ENCODE data around the gene ANK3. TPM values are rescaled to one million over a fixed set of nuclear protein-coding genes. Genes with fewer than 3 reads are reported as not detected.

ANK3 gene
- total RNA-seq, 1 experiment from 2014 or later, result 15.3 TPM

GRCh38 chr10:60167050-60167449, 222.6 kb downstream of the ANK3 start:
- no peaks in the 10 kb centered on the region for H3K36me3 ChIP-seq (ENCODE audit: control insufficient read depth in 1 of 2, insufficient read depth in 2 of 2, low read length in 2 of 2)
- no peaks in the 10 kb centered on the region for H3K9me2 ChIP-seq (ENCODE audit: insufficient read depth)
- no peak for TF ChIP-seq CTCF (IDR thresholded peaks at IDR 0.05 in 2 of 3, conservative IDR thresholded peaks at IDR 0.05 in 1 of 3; ENCODE audit: borderline replicate concordance in 1 of 3, insufficient read depth in 1 of 3, low read depth in 2 of 3, low read length in 2 of 3)
- no peak for TF ChIP-seq SP1 (IDR thresholded peaks at IDR 0.05; ENCODE audit: low read depth)
- TF ChIP-seq JUND (IDR thresholded peaks at IDR 0.05), result no peak
- no peak for TF ChIP-seq ATF3 (IDR thresholded peaks at IDR 0.05)
- TF ChIP-seq SIN3A (IDR thresholded peaks at IDR 0.05; ENCODE audit: low read depth), result no peak
- no peak for TF ChIP-seq EGR1 (IDR thresholded peaks at IDR 0.05; ENCODE audit: low read depth)
- TF ChIP-seq ZBTB33 (IDR thresholded peaks at IDR 0.05; ENCODE audit: extremely low read depth, insufficient replicate concordance, low read length), result no peak
- TF ChIP-seq ELF1 (IDR thresholded peaks at IDR 0.05; ENCODE audit: borderline replicate concordance, low read depth), result no peak
- TF ChIP-seq ZNF274 (IDR thresholded peaks at IDR 0.05; ENCODE audit: low read depth, low read length), result no peak
- no peak for TF ChIP-seq ZFX (IDR thresholded peaks at IDR 0.05)
- no peaks in the 10 kb centered on the region for H4K20me1 ChIP-seq (ENCODE audit: insufficient read depth)
- H3K4me1 ChIP-seq (ENCODE audit: control insufficient read depth in 1 of 2, insufficient read depth in 2 of 2, low read length in 2 of 2), result peaks cover under 1% of the 10 kb centered on the region in 2 experiments; a peak in 2 of 4 replicates
- no TSS peak for BruUV-seq (replicated peaks)
- ChIA-PET CTCF (no interaction called here), RAD21 (ENCODE audit: low non-redundant PET in 1 of 2, low total read pairs in 2 of 2, uncharacterized antibody in 2 of 2, unreplicated experiment in 2 of 2) (no interaction called here), POLR2A (no interaction called here)
- H3K9me3 ChIP-seq (ENCODE audit: control insufficient read depth in 1 of 2, insufficient read depth in 1 of 2, low read depth in 1 of 2, low read length in 2 of 2), result no peaks in the 10 kb centered on the region
- ATAC-seq (no peak), DNase-seq (ENCODE audit: low read depth, low spot score) (no peak)
- H3K27me3 ChIP-seq (ENCODE audit: insufficient read depth, low read length), result no peaks in the 10 kb centered on the region
- no peaks in the 10 kb centered on the region for H3K79me2 ChIP-seq (ENCODE audit: insufficient read depth, low read length)
- intact Hi-C loops (cut with micrococcal nuclease), result no loop called here
- no peak overlapping the region for H3K9ac ChIP-seq (ENCODE audit: low read length)
- H3K27ac ChIP-seq (ENCODE audit: low read depth, low read length), result no peak overlapping the region
- no peak overlapping the region for H3K4me2 ChIP-seq (ENCODE audit: low read length)
- no peak overlapping the region for H2AFZ ChIP-seq (ENCODE audit: low read depth, low read length, poor library complexity, severe bottlenecking)
- H3K4me3 ChIP-seq (replicated peaks in 1 of 2; ENCODE audit: low read depth in 1 of 2, low read length in 2 of 2), result no peak overlapping the region
